WTC11 (cell line): ENCODE data around the gene CLIC5.

Experiments
- AFF4 ChIP-seq: sonication (generic); formaldehyde crosslinking; IDR thresholded peaks from 2 replicates; pipeline ENCODE4 v1.8.1; 2023; ENCODE audit warnings: mild to moderate bottlenecking, missing genetic modification reagents, borderline replicate concordance
- ATF2 ChIP-seq: sonication (generic); formaldehyde crosslinking; IDR thresholded peaks from 2 replicates; pipeline ENCODE4 v1.8.1; 2022; ENCODE audit warnings: low read depth, missing genetic modification reagents, borderline replicate concordance
- CREB1 ChIP-seq: sonication (generic); formaldehyde crosslinking; IDR thresholded peaks from 2 replicates; pipeline ENCODE4 v1.8.0; 2023; ENCODE audit warnings: mild to moderate bottlenecking, missing genetic modification reagents
- CTCF ChIP-seq: fragments of 200-600 bp; IDR thresholded peaks from 2 replicates; pipeline ENCODE4 v1.8.0; 2022; ENCODE audit warnings: antibody characterized with exemption
- NR2C2 ChIP-seq: sonication (generic); formaldehyde crosslinking; IDR thresholded peaks from 2 replicates; pipeline ENCODE4 v1.8.0; 2022; ENCODE audit warnings: mild to moderate bottlenecking, missing genetic modification reagents
- TEAD4 ChIP-seq: sonication (generic); formaldehyde crosslinking; IDR thresholded peaks from 2 replicates; pipeline ENCODE4 v1.8.0; 2022; ENCODE audit warnings: mild to moderate bottlenecking, missing genetic modification reagents
- ZNF512 ChIP-seq: sonication (generic); formaldehyde crosslinking; IDR thresholded peaks from 2 replicates; pipeline ENCODE4 v1.8.1; 2022; ENCODE audit warnings: missing genetic modification reagents, borderline replicate concordance

GRCh38 chr6:46029602-46030001 is 13.9 kb upstream of the CLIC5 start:
- no peak for TF ChIP-seq CREB1 (CRISPR knock-in tag)
- no peak for TF ChIP-seq AFF4 (CRISPR knock-in tag)
- TF ChIP-seq CTCF = no peak
- TF ChIP-seq TEAD4 (CRISPR knock-in tag) = no peak
- TF ChIP-seq NR2C2 (CRISPR knock-in tag) = no peak
- no peak for TF ChIP-seq ATF2 (CRISPR knock-in tag)
- TF ChIP-seq ZNF512 (CRISPR knock-in tag) = no peak
